Stimulated activated CD8-positive, alpha-beta memory T cell treated with anti-CD3 and anti-CD28 coated beads, Interleukin-2, amount 100 ng/mL, for 1 hour (primary cell): ENCODE data around the gene RARRES1.

Experiments
- DNase-seq, 2 donors: peaks; one replicate each; pipeline ENCODE4 v3.0.0-alpha.2; 2020; ENCODE audit warnings: low read depth in 2 of 2

RARRES1 gene

GRCh38 chr3:158735296-158736033, 3.2 kb upstream of the RARRES1 start:
- DNase-seq, result no peak

GRCh38 chr3:158733656-158734055, 1.4 kb upstream of the RARRES1 start:
- DNase-seq, result no peak

- no peak for DNase-seq
Observed at GRCh38 chr3:158732856-158733200, 571 bp upstream of the RARRES1 start.

DNA sequence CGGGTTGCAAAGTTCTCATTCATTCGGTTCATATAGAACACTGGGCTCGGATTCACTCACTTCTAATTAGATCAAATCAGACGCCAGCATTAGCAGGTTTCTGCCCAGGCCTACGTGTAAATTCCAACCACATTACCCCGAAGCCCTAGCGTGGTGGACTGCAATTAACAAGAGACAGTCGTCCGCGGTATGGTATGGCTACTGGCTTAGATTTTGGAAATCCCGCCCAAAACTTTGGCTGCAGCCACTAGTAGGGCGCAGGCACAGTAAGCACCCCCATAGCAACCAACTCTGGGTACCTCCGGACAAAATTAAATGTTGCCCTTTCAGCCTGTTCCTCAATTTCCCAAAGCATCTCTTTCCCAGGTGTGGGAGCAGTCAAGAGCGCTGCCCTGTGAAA, 771 bp downstream of the RARRES1 start:
- no peak for DNase-seq

DNA sequence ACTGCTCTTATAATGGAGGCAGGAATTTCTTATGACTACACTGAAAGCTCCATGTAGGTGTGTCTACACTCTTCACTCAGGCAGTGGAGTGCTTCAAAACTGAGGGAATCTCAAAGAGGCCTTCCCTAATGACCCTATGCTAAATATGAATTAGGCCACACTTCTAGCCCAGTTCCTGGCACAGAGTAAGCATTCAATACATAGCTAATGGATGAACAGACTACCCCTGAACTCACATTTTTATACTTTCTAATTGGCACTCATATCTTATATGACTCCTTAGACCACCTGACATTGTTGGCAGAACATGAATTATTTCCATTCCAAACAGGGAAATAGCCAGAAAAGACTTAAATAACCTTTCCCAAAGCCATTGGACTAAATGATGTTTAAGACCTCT, 3.4 kb downstream of the RARRES1 start:
- DNase-seq, result no peak

- DNase-seq, result no peak
Observed at GRCh38 chr3:158728061-158728377, 4.2 kb downstream of the RARRES1 start.

DNA sequence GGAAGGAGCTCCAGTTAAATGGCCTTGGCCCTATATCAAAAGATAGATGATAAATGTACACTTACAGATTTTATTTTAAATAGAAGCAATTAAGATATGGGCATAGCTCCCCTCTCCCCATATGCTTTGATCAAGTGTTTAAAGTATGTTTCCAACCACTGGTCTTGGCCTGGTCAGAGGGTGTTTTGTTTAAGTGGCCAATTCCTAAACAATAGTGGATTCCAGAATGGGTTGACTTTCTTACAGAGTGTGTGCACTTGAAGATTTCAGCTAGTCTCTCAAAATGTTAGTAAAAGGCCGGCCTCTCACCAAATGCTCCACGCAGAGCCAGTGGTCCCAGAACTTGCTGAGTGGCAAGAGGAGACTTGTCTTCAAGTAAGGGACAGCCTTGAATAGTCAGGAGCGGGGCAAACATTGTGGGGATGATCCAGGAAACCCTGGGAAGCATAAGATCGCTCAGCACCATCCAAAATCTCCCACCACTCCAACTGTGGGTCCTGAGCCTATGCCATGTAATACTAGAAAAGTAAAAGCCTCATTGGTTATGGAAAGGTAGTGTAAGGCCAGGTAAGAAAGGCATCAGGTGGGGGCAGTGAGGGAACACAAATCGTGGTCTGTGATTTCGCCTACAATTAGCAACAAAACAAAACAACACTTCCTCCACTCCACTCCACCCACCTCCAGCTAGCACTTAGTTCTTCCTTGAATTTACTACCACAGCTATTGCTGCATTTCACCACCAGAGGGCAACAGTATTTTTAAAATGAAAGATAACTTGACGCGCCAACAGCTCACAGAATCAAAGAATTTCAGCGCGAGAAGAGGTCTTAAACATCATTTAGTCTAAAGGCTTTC, 4.8 kb downstream of the RARRES1 start:
- no peak for DNase-seq

- no peak for DNase-seq
Observed at GRCh38 chr3:158725348-158726011, 6.8 kb downstream of the RARRES1 start.

DNA sequence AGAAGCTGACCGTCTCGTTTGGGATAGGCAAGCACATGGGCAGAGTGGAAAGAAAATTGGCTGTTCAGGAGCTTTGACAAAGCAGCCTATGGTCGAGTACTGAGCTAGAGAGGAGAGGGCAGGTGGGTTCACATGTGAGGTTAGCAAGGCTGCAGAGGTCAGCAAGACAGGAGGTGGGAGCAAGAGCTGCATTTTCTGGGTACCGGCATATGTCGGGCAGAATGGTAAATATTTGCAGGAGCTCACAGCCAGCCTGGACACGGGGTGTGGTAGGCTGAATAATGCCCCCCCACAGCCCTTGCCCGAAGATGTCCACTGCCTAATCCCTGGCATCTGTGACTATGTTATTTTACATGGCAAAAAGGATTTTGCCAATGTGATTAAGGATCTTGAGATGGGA, 8.3 kb downstream of the RARRES1 start:
- no peak for DNase-seq

DNA sequence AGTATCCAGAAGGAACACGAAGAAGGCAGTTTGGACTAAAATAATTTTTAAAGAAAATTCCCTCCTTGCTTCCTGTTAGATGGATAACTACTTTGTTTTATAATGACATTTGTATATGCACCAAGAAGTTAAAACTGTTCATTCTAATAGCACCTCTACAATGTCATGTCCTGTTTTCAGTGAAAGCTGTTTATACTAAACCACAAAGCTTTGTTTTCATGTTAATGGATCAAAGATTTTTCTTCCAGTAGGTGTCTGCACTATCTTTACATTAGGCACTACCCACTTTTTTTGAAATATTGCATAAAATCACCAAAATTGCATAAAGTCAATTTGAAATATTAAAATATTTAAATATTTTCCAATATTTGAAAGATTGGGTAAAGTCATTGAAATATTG, 10.1 kb downstream of the RARRES1 start:
- DNase-seq, result no peak

DNA sequence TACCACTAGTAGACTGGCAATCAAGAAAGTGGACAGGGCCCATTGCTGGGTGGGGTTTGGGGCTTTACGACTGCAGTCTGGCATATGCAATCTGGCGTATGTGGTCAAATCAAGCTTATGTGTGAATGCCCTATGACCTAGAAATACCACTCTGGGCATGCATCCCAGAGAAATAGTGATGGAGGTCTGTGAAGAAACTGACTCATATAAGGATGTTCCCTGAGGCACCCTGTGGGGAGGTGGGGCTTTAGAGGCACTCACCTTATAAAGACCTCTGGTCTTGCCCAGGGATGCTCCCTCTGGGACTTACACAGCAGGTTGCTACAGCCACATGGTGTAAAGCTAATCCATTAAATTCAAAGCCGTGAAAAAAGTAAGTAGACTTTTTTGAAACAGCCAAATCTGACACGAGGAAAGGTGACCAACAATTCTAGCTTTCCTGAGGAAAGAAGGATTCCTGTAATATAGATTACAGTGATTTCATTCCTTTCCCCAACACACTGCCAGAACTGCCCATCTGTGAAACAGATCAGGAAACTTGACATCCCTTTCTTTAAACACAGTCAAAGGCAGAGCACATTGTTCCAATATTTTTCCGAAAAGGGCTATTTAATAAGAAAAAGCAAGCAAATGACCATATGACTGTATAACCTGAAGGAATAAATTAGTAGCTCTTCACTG, 13.6 kb downstream of the RARRES1 start:
- no peak for DNase-seq

DNA sequence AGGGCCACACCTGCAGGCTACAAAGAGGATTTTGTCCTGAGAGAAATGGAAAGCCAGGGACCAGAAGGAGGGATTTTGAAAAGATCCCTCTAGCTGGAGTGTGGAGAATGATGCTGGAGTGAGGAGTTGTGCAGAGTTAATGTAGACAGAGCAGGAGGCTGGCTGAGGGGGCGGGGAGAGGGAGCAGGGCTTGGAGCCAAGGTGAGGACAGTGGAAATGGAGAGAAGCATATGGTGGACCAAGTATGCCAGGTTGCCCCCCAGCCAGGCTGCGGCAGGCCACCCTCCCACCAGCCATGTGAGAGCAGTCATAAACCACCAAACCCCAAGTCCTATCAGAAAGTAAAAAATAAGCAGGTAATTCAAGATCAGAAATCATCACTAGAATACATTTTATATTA, 14.7 kb downstream of the RARRES1 start:
- no peak for DNase-seq

DNA sequence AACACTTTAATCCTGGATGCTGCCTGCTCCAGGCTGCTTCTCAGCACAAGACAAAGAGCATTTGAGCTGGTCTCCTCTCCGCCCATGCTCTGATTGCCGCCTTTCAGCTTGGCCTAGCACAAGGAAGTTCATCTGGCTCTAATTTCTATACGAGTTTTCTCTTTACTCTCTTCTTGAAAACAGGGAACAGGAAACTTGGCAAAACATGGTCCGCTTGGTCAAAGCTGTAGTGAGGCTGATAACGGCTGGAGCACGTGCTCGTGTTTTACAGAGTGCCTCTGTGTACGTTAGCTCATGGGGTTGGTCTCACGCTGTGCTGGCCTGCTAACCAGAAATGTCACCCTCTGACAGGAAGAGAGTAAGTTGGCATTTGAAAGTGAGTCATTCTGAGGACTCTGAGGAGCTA, 19.2 kb downstream of the RARRES1 start:
- no peak for DNase-seq

DNA sequence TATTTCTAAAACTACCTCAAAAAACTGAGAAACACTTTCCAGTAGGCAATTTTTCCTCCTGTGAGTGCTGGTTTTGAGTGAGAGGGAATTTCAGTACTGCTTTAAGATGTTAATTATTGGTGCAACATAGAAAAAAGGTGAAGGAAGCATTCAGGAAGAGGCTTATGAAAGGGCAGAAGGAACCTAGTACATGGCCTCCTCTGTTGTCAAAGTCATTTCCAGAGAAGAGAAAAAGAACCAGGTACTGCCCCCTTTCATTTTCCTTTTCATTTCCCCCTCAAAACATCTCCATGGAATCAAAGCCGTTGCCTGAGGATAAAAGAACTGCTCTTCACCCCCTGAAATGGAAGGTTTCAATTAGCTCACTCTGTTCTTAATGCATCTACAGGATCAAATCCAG, 19.8 kb downstream of the RARRES1 start:
- DNase-seq, result no peak

GRCh38 chr3:158711886-158712285, 20.4 kb downstream of the RARRES1 start:
- DNase-seq, result no peak

DNA sequence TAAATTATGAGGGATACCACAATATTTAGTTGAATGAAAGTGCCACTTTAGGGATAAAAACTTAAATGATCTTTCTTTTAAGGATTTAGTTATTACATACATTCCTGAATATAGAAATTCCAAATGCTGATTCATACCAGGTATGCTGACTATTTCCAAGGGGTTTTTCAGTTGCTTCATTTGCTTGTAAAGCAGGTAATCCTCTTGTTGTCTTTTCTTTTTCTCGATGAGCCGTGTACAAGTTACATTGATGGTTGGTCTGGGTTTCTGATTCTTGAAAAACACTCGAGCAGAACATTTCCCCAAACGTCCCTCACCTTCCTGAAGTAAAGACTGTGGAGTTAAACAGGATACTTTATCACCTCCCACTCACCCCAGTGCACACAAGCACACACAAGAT, 21.7 kb downstream of the RARRES1 start:
- DNase-seq, result no peak

DNA sequence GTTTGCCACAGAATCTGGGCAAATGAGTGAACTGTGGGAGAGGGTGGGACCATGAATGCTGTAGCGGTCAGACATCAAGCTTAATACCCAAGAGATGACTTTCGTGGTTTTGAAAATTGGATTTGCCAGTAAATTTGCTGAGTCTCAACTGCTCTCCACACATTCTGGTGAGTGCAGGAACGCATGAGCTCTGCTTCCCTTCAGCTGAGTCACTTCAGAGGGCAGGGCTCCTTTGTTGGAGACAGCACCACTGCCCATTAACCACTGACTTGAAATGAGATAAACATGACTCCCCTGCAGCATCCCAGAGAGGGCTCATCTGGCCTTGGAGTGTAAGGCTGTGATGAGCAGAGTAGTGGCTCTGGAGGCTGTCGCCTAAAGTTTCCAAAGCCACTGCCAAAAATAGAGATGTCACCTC, 22.6 kb downstream of the RARRES1 start:
- no peak for DNase-seq

DNA sequence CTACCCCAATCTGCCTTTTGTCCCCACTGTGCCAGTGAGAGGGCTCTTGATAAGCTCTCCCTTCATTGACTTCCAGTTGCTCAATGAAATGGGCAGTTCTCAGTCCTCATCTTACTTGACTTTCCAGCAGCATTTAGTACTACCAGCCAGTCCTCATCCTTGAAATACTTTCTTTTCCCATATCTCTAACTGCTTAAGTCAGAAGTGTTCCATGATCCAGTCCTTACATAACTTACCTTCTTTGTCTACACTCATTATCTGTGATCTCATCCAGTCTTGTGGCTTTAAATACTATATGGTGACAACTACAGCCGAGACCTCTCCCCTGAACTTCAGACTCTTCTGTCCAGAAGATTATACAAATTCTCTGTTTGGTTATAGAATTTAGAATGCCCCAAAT, 28.7 kb downstream of the RARRES1 start:
- DNase-seq, result no peak

DNA sequence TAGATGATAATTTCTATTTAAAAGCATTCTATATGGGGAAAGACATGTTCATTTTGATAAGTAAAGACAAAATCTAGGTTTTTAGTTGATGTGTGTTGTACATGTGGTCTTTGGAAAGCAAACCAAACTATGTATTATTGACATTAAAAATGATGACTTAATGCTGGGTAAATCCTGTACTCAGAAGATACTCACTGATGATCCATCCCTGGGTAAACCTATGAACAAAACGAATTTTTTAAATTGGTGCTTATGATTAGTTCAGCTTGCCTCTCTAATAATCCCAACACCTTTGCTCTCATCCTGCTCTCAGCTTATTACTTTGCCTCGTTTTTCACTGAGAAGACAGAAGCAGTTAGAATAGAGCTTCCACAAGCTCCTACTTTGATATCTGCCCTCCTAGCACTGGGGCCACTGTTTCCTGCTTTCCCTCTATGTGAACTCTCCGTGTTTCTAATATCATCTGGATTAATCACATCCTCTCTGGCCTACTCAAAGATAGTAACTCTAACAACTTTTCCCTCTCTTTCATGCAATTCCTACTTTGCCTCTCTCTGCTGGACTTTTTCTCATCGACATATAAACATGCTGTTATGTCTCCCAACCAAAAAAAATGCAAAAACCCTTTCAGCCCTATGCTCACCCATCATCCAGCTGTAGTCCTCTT, 29.3 kb downstream of the RARRES1 start:
- no peak for DNase-seq

- DNase-seq, result no peak
Observed at GRCh38 chr3:158701420-158702065, 30.7 kb downstream of the RARRES1 start.

GRCh38 chr3:158700559-158700958, 31.7 kb downstream of the RARRES1 start:
- DNase-seq, result no peak
